GM19463 (cell line): ENCODE results near the gene SRXN1.
"Not testable (repeated sequence)": the region's sequence is repeated elsewhere in the genome, so short reads cannot be mapped to it uniquely, and the experiment has no call there.

Experiments used
- ATAC-seq: cut with Tn5 transposase; IDR thresholded peaks from one replicate; pipeline ENCODE4 v1.9.1; 2021; ENCODE audit warnings: mild to moderate bottlenecking, moderate library complexity; ENCODE audit not compliant: unreplicated experiment

SRXN1 gene

GRCh38 chr20:653110-653589 is at the start of gene SRXN1:
Gene SRXN1 (minus strand): TSS chr20:653200. CDS start chr20:653185, 15 bp downstream.
- ATAC-seq = peak; percentile 94

- ATAC-seq = no peak
These were observed 48.6 kb upstream of the SRXN1 start for GRCh38 chr20:701401-702129.

- no peak for ATAC-seq
These were observed 46.9 kb upstream of the SRXN1 start for GRCh38 chr20:699811-700338.

GRCh38 chr20:699342-699741 is 46.3 kb upstream of the SRXN1 start:
- no peak for ATAC-seq

- ATAC-seq = no peak
These were observed 45.3 kb upstream of the SRXN1 start for GRCh38 chr20:698276-698675.

GRCh38 chr20:697826-698225 is 44.8 kb upstream of the SRXN1 start:
- ATAC-seq = no peak

GRCh38 chr20:695165-695866 is 42.3 kb upstream of the SRXN1 start:
- ATAC-seq = no peak

GRCh38 chr20:694496-694895 is 41.5 kb upstream of the SRXN1 start:
- no peak for ATAC-seq

- not testable (repeated sequence) for ATAC-seq
These were observed 40.8 kb upstream of the SRXN1 start for GRCh38 chr20:693786-694185.

- no peak for ATAC-seq
These were observed 39.0 kb upstream of the SRXN1 start for GRCh38 chr20:692044-692443.

GRCh38 chr20:689947-690346 is 36.9 kb upstream of the SRXN1 start:
- ATAC-seq = no peak

- no peak for ATAC-seq
These were observed 36.3 kb upstream of the SRXN1 start for GRCh38 chr20:689348-689747.

- no peak for ATAC-seq
These were observed 35.8 kb upstream of the SRXN1 start for GRCh38 chr20:688809-689212.

GRCh38 chr20:687468-688203 is 34.6 kb upstream of the SRXN1 start:
- no peak for ATAC-seq

- no peak for ATAC-seq
These were observed 31.8 kb upstream of the SRXN1 start for GRCh38 chr20:684676-685319.

GRCh38 chr20:682123-682522 is 29.1 kb upstream of the SRXN1 start:
- ATAC-seq = no peak

GRCh38 chr20:680638-681187 is 27.7 kb upstream of the SRXN1 start:
- no peak for ATAC-seq

- no peak for ATAC-seq
These were observed 25.0 kb upstream of the SRXN1 start for GRCh38 chr20:677957-678356.

- no peak for ATAC-seq
These were observed 24.0 kb upstream of the SRXN1 start for GRCh38 chr20:676967-677366.

GRCh38 chr20:676315-676937 is 23.4 kb upstream of the SRXN1 start:
- ATAC-seq = no peak
